Astrocyte of the spinal cord (primary cell): ENCODE results near the gene GRIK5.
"Not testable (repeated sequence)": the region's sequence is repeated elsewhere in the genome, so short reads cannot be mapped to it uniquely, and the experiment has no call there.

Source experiments
- DNase-seq: peaks from one replicate; pipeline ENCODE4 v3.0.0; 2011; ENCODE audit warnings: low read depth, low spot score
- H3K4me3 ChIP-seq: 2 replicates; pipeline ENCODE4 v1.5.1; 2011; ENCODE audit warnings: low read depth, mild to moderate bottlenecking, low read length, moderate library complexity
- CTCF ChIP-seq: IDR thresholded peaks from 2 replicates; pipeline ENCODE4 v1.5.1; 2012; ENCODE audit warnings: low read depth, mild to moderate bottlenecking, low read length, inconsistent platforms
- in situ Hi-C: cut with HindIII; loops from 2 replicates; pipeline ENCODE4 v1.10.0; 2017; ENCODE audit warnings: low sequenced_read_pairs

Gene GRIK5

GRCh38 chr19:41995959-41996797 is 73.8 kb downstream of the GRIK5 start:
- H3K4me3 ChIP-seq: no peak overlapping the region
- no peak for DNase-seq
- no peak for TF ChIP-seq CTCF
- in situ Hi-C loops: no loop called here

GRCh38 chr19:41994994-41995958 is 74.7 kb downstream of the GRIK5 start:
- in situ Hi-C loops: no loop called here
- no peak overlapping the region for H3K4me3 ChIP-seq
- no peak for DNase-seq
- TF ChIP-seq CTCF: no peak

GRCh38 chr19:41994521-41994971 is 75.5 kb downstream of the GRIK5 start:
- no peak for TF ChIP-seq CTCF
- no peak overlapping the region for H3K4me3 ChIP-seq
- in situ Hi-C loops: no loop called here
- no peak for DNase-seq

- peak; percentile 11 for DNase-seq
- in situ Hi-C loops: no loop called here
- H3K4me3 ChIP-seq: no peak within 1 kb of the TSS
- TF ChIP-seq CTCF: no peak
Observed at GRCh38 chr19:41993612-41994483, 76.2 kb downstream of the GRIK5 start, which contains the start of gene ATP1A3. ATP1A3 (minus strand) TSS chr19:41994230; CDS start chr19:41994076, 154 bp downstream.

- DNase-seq, in situ Hi-C loops, H3K4me3 ChIP-seq: not testable (repeated sequence)
Observed at GRCh38 chr19:41991925-41992569, 78.0 kb downstream of the GRIK5 start.

- no peak for DNase-seq
- in situ Hi-C loops: no loop called here
- TF ChIP-seq CTCF: no peak
- H3K4me3 ChIP-seq: no peak overlapping the region
Observed at GRCh38 chr19:41991025-41991424, 79.0 kb downstream of the GRIK5 start.
